ENCODE measurements around the gene SULF2. TPM values are rescaled to one million over a fixed set of nuclear protein-coding genes. Genes with fewer than 3 reads are reported as not detected.

Gene SULF2
- total and polyA plus RNA-seq, 4 donors = 8.1 to 25.4 (median 12.0) TPM

DNA sequence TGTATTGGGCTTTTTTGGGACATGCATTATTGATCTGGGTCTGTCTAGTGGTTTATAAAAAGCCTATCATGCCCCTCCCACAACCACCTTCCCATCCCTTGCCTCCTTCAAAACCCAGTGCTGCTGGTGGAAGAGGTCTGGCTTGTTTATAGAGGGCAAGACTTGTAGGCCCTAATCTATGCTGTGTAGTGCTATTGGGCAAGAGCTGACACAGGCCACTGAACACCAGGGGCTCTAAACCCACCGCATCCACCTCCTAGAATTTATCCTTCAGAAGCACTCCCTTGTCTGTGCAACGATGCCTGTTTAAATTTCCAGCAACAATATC, 30.9 kb downstream of the SULF2 start:
- TF ChIP-seq TAF1 (conservative IDR thresholded peaks at IDR 0.05) (no peak), FOXA1 (IDR thresholded peaks at IDR 0.05) (no peak), JUND (IDR thresholded peaks at IDR 0.05) (no peak), RXRA (IDR thresholded peaks at IDR 0.05) (no peak), HNF4G (IDR thresholded peaks at IDR 0.05) (no peak), SP1 (IDR thresholded peaks at IDR 0.05) (no peak), FOXA2 (IDR thresholded peaks at IDR 0.05) (no peak), HNF4A (conservative IDR thresholded peaks at IDR 0.05) (no peak), EGR1 (IDR thresholded peaks at IDR 0.05; ENCODE audit: low read depth in 2 of 2) (no peak), REST (IDR thresholded peaks at IDR 0.05) (no peak), YY1 (IDR thresholded peaks at IDR 0.05) (no peak), GABPA (IDR thresholded peaks at IDR 0.05 in 1 of 2, conservative IDR thresholded peaks at IDR 0.05 in 1 of 2) (no peak)
- TF ChIP-seq, protein P1, sequence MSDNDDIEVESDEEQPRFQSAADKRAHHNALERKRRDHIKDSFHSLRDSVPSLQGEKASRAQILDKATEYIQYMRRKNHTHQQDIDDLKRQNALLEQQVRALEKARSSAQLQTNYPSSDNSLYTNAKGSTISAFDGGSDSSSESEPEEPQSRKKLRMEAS (IDR thresholded peaks at IDR 0.05) = no peak
- TF ChIP-seq, protein P2, sequence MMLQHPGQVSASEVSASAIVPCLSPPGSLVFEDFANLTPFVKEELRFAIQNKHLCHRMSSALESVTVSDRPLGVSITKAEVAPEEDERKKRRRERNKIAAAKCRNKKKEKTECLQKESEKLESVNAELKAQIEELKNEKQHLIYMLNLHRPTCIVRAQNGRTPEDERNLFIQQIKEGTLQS (IDR thresholded peaks at IDR 0.05) = no peak
- TF ChIP-seq, protein P3, sequence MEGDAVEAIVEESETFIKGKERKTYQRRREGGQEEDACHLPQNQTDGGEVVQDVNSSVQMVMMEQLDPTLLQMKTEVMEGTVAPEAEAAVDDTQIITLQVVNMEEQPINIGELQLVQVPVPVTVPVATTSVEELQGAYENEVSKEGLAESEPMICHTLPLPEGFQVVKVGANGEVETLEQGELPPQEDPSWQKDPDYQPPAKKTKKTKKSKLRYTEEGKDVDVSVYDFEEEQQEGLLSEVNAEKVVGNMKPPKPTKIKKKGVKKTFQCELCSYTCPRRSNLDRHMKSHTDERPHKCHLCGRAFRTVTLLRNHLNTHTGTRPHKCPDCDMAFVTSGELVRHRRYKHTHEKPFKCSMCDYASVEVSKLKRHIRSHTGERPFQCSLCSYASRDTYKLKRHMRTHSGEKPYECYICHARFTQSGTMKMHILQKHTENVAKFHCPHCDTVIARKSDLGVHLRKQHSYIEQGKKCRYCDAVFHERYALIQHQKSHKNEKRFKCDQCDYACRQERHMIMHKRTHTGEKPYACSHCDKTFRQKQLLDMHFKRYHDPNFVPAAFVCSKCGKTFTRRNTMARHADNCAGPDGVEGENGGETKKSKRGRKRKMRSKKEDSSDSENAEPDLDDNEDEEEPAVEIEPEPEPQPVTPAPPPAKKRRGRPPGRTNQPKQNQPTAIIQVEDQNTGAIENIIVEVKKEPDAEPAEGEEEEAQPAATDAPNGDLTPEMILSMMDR (IDR thresholded peaks at IDR 0.05; ENCODE audit: low read depth, low read length, missing input control) = no peak
- Histone ChIP-seq H3K9me3 (ENCODE audit: control insufficient read depth in 4 of 4, low read length in 3 of 4) (no peaks in the 10 kb centered on the region), H3K36me3 (ENCODE audit: control insufficient read depth in 4 of 4, insufficient read depth in 3 of 4, low read depth in 1 of 4, low read length in 3 of 4) (peaks cover 0 to 5% (median 0%) of the 10 kb centered on the region in 4 donors), H3K4me1 (ENCODE audit: control insufficient read depth in 4 of 4, insufficient read depth in 4 of 4, low read length in 3 of 4) (no peaks in the 10 kb centered on the region), H3K27ac (ENCODE audit: low read depth in 1 of 2, low read length in 2 of 2) (no peak overlapping the region), H3K27me3 (ENCODE audit: control insufficient read depth in 4 of 4, insufficient read depth in 4 of 4, low read length in 3 of 4) (no peaks in the 10 kb centered on the region), H3K4me3 (ENCODE audit: low read depth in 1 of 3, low read length in 3 of 3) (no peak overlapping the region), H3K9ac (ENCODE audit: low read depth in 1 of 2, low read length in 2 of 2) (no peak overlapping the region)
- WGBS = 92% methylated on average over 2 of the region's 2 CpGs
- DNase-seq (ENCODE audit: low spot score) = no peak

DNA sequence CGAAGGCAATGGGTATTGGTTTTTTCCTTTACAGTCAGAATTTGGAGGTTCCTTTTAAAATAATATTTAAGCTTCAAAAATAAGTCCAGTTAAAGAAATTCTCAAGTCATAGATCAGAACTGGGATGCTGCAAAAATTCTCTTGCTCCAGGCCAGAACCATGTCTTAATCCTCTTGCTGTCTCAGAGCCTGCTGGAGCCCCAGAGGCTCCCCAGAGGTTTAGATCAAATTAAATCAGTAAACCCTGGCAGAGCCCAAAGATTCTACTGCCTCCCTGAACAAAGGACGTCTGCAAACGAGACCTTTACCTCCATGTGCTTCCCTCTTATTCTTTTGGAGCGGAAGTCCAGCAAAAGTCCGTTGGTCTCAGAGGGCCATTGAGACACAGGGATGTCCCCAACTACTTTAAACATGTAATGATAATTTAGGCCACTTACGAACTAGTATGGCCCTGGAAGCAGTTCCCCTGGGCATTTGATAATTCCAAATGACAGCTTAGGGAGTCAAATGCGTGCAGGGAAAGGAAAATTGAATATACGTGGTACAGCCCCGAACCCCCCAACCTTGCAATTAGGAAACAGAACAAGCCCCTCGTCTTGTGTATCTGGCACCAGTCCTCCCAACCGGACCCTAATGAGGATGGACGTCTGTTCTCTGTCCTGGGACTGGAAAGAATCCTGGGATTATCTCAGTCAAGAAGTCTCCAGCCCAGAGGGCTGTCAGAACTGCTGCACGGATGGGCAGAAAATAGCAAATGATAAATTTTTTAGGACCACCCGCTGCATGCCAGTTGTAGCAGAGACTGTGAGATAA, 31.5 kb downstream of the SULF2 start:
- Histone ChIP-seq H3K27me3 (ENCODE audit: control insufficient read depth in 4 of 4, insufficient read depth in 4 of 4, low read length in 3 of 4) (no peaks in the 10 kb centered on the region), H3K9me3 (ENCODE audit: control insufficient read depth in 4 of 4, low read length in 3 of 4) (no peaks in the 10 kb centered on the region)
- 89% methylated on average over 14 of the region's 14 CpGs for WGBS

More for the DNA sequence above, 31.5 kb downstream of the SULF2 start:
- Histone ChIP-seq H3K27ac (ENCODE audit: low read depth in 1 of 2, low read length in 2 of 2) (no peak overlapping the region), H3K4me1 (ENCODE audit: control insufficient read depth in 4 of 4, insufficient read depth in 4 of 4, low read length in 3 of 4) (no peaks in the 10 kb centered on the region), H3K9ac (ENCODE audit: low read depth in 1 of 2, low read length in 2 of 2) (no peak overlapping the region), H3K36me3 (ENCODE audit: control insufficient read depth in 4 of 4, insufficient read depth in 3 of 4, low read depth in 1 of 4, low read length in 3 of 4) (peaks cover 0 to 5% (median 0%) of the 10 kb centered on the region in 4 donors), H3K4me3 (ENCODE audit: low read depth in 1 of 3, low read length in 3 of 3) (no peak overlapping the region)
- TF ChIP-seq EGR1 (IDR thresholded peaks at IDR 0.05; ENCODE audit: low read depth in 2 of 2) = no peak
- TF ChIP-seq JUND (IDR thresholded peaks at IDR 0.05) = no peak
- DNase-seq (ENCODE audit: low spot score) = no peak
